ENCODE results near the gene HEPACAM.

Gene HEPACAM

GRCh38 chr11:124943254-124943616 is 7.4 kb upstream of the HEPACAM start:
- no peak for DNase-seq (ENCODE audit: low read depth, low spot score)

- DNase-seq (ENCODE audit: low read depth, low spot score): no peak
These were observed 6.8 kb upstream of the HEPACAM start for GRCh38 chr11:124942466-124943253.

- no peak for DNase-seq (ENCODE audit: low read depth, low spot score)
These were observed 5.9 kb upstream of the HEPACAM start for GRCh38 chr11:124941703-124942102.

GRCh38 chr11:124938970-124939369 is 3.1 kb upstream of the HEPACAM start:
- no peak for DNase-seq (ENCODE audit: low read depth, low spot score)

GRCh38 chr11:124938206-124938765 is 2.4 kb upstream of the HEPACAM start:
- no peak for DNase-seq (ENCODE audit: low read depth, low spot score)

GRCh38 chr11:124937336-124937935 is 1.6 kb upstream of the HEPACAM start:
- no peak for DNase-seq (ENCODE audit: low read depth, low spot score)

- peak; percentile 44 for DNase-seq (ENCODE audit: low read depth, low spot score)
These were observed 842 bp downstream of the HEPACAM start for GRCh38 chr11:124934862-124935547.

- DNase-seq (ENCODE audit: low read depth, low spot score): no peak
These were observed 5.0 kb downstream of the HEPACAM start for GRCh38 chr11:124930799-124931198.

- DNase-seq (ENCODE audit: low read depth, low spot score): no peak
These were observed 6.7 kb downstream of the HEPACAM start for GRCh38 chr11:124928942-124929665.

GRCh38 chr11:124923296-124923695 is 12.6 kb downstream of the HEPACAM start:
- DNase-seq (ENCODE audit: low read depth, low spot score): no peak

- no peak for DNase-seq (ENCODE audit: low read depth, low spot score)
These were observed 13.0 kb downstream of the HEPACAM start for GRCh38 chr11:124922831-124923230.

- DNase-seq (ENCODE audit: low read depth, low spot score): no peak
These were observed 14.8 kb downstream of the HEPACAM start for GRCh38 chr11:124920870-124921609.

- DNase-seq (ENCODE audit: low read depth, low spot score): no peak
These were observed 15.5 kb downstream of the HEPACAM start for GRCh38 chr11:124920356-124920755.

GRCh38 chr11:124919898-124920297 is 15.9 kb downstream of the HEPACAM start:
- no peak for DNase-seq (ENCODE audit: low read depth, low spot score)

GRCh38 chr11:124918950-124919349 is 16.9 kb downstream of the HEPACAM start, which contains the start of gene HEPN1:
Gene HEPN1, plus strand, starts transcription at chr11:124919250.
- no peak for DNase-seq (ENCODE audit: low read depth, low spot score)

GRCh38 chr11:124917115-124917637 is 18.7 kb downstream of the HEPACAM start:
- DNase-seq (ENCODE audit: low read depth, low spot score): no peak

- DNase-seq (ENCODE audit: low read depth, low spot score): no peak
These were observed 19.5 kb downstream of the HEPACAM start for GRCh38 chr11:124916370-124916710.

GRCh38 chr11:124915541-124916369 is 20.1 kb downstream of the HEPACAM start:
- DNase-seq (ENCODE audit: low read depth, low spot score): no peak

GRCh38 chr11:124902616-124903015 is 33.2 kb downstream of the HEPACAM start:
- DNase-seq (ENCODE audit: low read depth, low spot score): no peak

- DNase-seq (ENCODE audit: low read depth, low spot score): peak; percentile 28
These were observed 35.4 kb downstream of the HEPACAM start for GRCh38 chr11:124900464-124900863.

Data from smooth muscle cell of the brain vasculature (primary cell).